Esophagus muscularis mucosa (tissue), 4 donors: ENCODE data around the gene MIS18A. TPM values are rescaled to one million over a fixed set of nuclear protein-coding genes. Genes with fewer than 3 reads are reported as not detected.

Experiments
- DNase-seq: peaks from one replicate; pipeline ENCODE4 v3.0.0-alpha.2; 2017; ENCODE audit errors: extremely low spot score
- H3K27ac ChIP-seq, 4 donors: fragments of 200-600 bp; sonication (generic); replicated peaks in 1 of 4; 1 replicate in 3 of 4; 2 replicates in 1 of 4; pipeline ENCODE4 v1.5.1; 2016 to 2019; ENCODE audit warnings: mild to moderate bottlenecking in 1 of 4
- H3K27me3 ChIP-seq, 4 donors: fragments of 200-600 bp; sonication (generic); one replicate each; pipeline versions ENCODE4 v1.5.1 to v1.6.0; 2016 to 2019
- H3K36me3 ChIP-seq, 4 donors: fragments of 200-600 bp; sonication (generic); one replicate each; pipeline ENCODE4 v1.5.1; 2016 to 2019
- H3K4me1 ChIP-seq, 4 donors: fragments of 200-600 bp; sonication (generic); one replicate each; pipeline ENCODE4 v1.5.1; 2016 to 2019
- H3K4me3 ChIP-seq, 4 donors: fragments of 200-600 bp; sonication (generic); 1 replicate in 2 of 4; 2 replicates in 2 of 4; pipeline ENCODE4 v1.5.1; 2016 to 2019; ENCODE audit warnings: mild to moderate bottlenecking in 4 of 4, moderate library complexity in 1 of 4
- H3K9me3 ChIP-seq, 4 donors: fragments of 200-600 bp; sonication (generic); 1 replicate in 3 of 4; 2 replicates in 1 of 4; pipeline ENCODE4 v1.5.1; 2016 to 2019
- EP300 ChIP-seq: sonication (generic); formaldehyde crosslinking; IDR thresholded peaks from one replicate; pipeline ENCODE4 v1.6.1; 2017; ENCODE audit warnings: antibody characterized with exemption
- POLR2A ChIP-seq: fragments of 450-650 bp; IDR thresholded peaks from one replicate; pipeline ENCODE4 v1.6.1; 2017; ENCODE audit warnings: antibody characterized with exemption, moderate library complexity, mild to moderate bottlenecking, low read depth
- POLR2AphosphoS5 ChIP-seq, 2 donors: sonication (generic); formaldehyde crosslinking; IDR thresholded peaks; one replicate each; pipeline ENCODE4 v1.6.1; 2017; ENCODE audit warnings: antibody characterized with exemption in 2 of 2
- WGBS: methylation state at CpG from one replicate; pipeline ENCODE4 v1.1.5; 2018; 5-methylcytosine and 5-hydroxymethylcytosine counted together
- intact Hi-C: fragments of 100-400 bp; cut with DNase I; formaldehyde crosslinking; loops from one replicate; pipeline ENCODE4 v1.15.1; 2023
- total RNA-seq, 4 donors: library from RNA; depleted of rRNA; stranded (reverse); fragments of >200 nt; gene quantifications; one replicate each; pipeline versions ENCODE4 v1.1.0 to v1.2.1, GENCODE V29; 2016
- TF ChIP-seq, protein P1 (sequence below), 3 experiments: fragments of 200-600 bp in 2 of 3; fragments of 450-650 bp in 1 of 3; sonication (generic) in 2 of 3; IDR thresholded peaks; one replicate each; pipeline ENCODE4 v1.5.1; 2017 to 2019; ENCODE audit warnings: antibody characterized with exemption in 3 of 3, mild to moderate bottlenecking in 2 of 3, moderate library complexity in 1 of 3

The MIS18A gene
- total RNA-seq, 4 donors from 2014 or later: 3.0 to 4.6 (median 3.2) TPM

- no peaks in the 10 kb centered on the region for H3K27me3 ChIP-seq
- no peak for TF ChIP-seq POLR2A
- TF ChIP-seq EP300: no peak
- TF ChIP-seq, protein P1, sequence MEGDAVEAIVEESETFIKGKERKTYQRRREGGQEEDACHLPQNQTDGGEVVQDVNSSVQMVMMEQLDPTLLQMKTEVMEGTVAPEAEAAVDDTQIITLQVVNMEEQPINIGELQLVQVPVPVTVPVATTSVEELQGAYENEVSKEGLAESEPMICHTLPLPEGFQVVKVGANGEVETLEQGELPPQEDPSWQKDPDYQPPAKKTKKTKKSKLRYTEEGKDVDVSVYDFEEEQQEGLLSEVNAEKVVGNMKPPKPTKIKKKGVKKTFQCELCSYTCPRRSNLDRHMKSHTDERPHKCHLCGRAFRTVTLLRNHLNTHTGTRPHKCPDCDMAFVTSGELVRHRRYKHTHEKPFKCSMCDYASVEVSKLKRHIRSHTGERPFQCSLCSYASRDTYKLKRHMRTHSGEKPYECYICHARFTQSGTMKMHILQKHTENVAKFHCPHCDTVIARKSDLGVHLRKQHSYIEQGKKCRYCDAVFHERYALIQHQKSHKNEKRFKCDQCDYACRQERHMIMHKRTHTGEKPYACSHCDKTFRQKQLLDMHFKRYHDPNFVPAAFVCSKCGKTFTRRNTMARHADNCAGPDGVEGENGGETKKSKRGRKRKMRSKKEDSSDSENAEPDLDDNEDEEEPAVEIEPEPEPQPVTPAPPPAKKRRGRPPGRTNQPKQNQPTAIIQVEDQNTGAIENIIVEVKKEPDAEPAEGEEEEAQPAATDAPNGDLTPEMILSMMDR (IDR thresholded peaks at IDR 0.05): no peak
- WGBS: 93% methylated on average over 3 of the region's 22 CpGs
- peaks cover 63 to 100% (median 89%) of the 10 kb centered on the region in 4 donors for H3K36me3 ChIP-seq
- intact Hi-C loops: no loop called here
- peaks cover 0 to 7% (median 3%) of the 10 kb centered on the region in 4 donors for H3K4me1 ChIP-seq
- no peak overlapping the region for H3K4me3 ChIP-seq
- DNase-seq: no peak
- no peak overlapping the region for H3K27ac ChIP-seq
- no peaks in the 10 kb centered on the region for H3K9me3 ChIP-seq
Observed at GRCh38 chr21:32316361-32317215, 37.7 kb upstream of the MIS18A start.

DNA sequence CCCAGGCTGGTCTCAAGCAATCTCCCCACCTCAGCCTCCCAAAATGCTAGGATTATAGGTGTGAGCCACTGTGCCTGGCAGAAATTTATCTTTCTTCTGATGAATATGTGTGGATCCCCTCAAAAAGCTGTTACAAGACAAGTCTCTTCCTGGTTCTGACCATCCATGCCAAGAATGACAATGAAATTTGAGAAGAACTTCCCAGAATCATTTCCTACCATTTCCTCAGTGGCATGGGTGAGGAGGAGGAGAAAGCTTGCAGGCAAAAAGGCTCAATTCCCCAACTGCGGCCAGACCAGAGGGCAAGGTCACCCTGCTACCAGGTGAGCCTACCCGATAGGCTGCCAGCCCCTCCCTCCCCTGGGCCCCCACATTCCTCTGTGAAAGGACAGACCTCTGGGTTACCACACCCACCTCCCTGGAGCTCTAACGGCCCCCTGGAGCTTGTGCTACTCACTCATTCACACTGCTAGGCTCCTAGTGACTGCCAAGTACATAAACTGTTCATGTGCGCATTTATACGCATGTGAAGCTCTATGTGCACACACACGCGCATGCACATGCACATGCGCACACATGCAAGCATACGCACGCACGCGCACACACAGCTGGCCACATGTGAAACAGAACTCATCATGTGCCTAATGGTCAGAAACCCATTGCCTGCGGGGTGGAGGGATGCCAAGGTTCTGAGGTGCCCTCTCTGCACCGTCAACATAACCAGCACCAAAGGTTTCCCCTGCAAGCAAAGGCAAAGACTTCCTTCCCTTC lies 36.8 kb upstream of the MIS18A start:
- TF ChIP-seq EP300 (no peak), POLR2A (no peak), POLR2AphosphoS5 (IDR thresholded peaks at IDR 0.05) (no peak)
- TF ChIP-seq, protein P1 (IDR thresholded peaks at IDR 0.05): no peak
- 91% methylated on average over 14 of the region's 14 CpGs for WGBS
- DNase-seq: no peak
- Histone ChIP-seq H3K4me3 (no peak overlapping the region), H3K36me3 (peaks cover 55 to 100% (median 84%) of the 10 kb centered on the region in 4 donors), H3K27ac (no peak overlapping the region), H3K9me3 (no peaks in the 10 kb centered on the region), H3K27me3 (no peaks in the 10 kb centered on the region), H3K4me1 (peaks cover 0 to 7% (median 3%) of the 10 kb centered on the region in 4 donors)
- intact Hi-C loops: no loop called here

- H3K27me3 ChIP-seq: no peaks in the 10 kb centered on the region
- H3K9me3 ChIP-seq: no peaks in the 10 kb centered on the region
- H3K27ac ChIP-seq: no peak overlapping the region
- intact Hi-C loops: no loop called here
- TF ChIP-seq POLR2AphosphoS5 (IDR thresholded peaks at IDR 0.05): no peak
- no peak for DNase-seq
- WGBS: 97% methylated on average over 10 of the region's 16 CpGs
- H3K36me3 ChIP-seq: peaks cover 47 to 92% (median 78%) of the 10 kb centered on the region in 4 donors
- H3K4me3 ChIP-seq: no peak overlapping the region
- H3K4me1 ChIP-seq: peaks cover 0 to 7% (median 3%) of the 10 kb centered on the region in 4 donors
Observed at GRCh38 chr21:32314806-32315205, 36.0 kb upstream of the MIS18A start.

GRCh38 chr21:32312976-32313375 lies 34.1 kb upstream of the MIS18A start:
- TF ChIP-seq POLR2AphosphoS5 (IDR thresholded peaks at IDR 0.05): no peak
- no peak for TF ChIP-seq EP300
- TF ChIP-seq POLR2A: no peak
- TF ChIP-seq, protein P1 (IDR thresholded peaks at IDR 0.05): no peak
- H3K4me3 ChIP-seq: no peak overlapping the region
- no peak for DNase-seq
- no peaks in the 10 kb centered on the region for H3K27me3 ChIP-seq
- peaks cover 0 to 7% (median 3%) of the 10 kb centered on the region in 4 donors for H3K4me1 ChIP-seq
- no peaks in the 10 kb centered on the region for H3K9me3 ChIP-seq
- WGBS: 89% methylated on average over 6 of the region's 6 CpGs
- H3K27ac ChIP-seq: no peak overlapping the region
- intact Hi-C loops: no loop called here
- H3K36me3 ChIP-seq: peaks cover 31 to 87% (median 65%) of the 10 kb centered on the region in 4 donors

GRCh38 chr21:32312326-32312725 lies 33.5 kb upstream of the MIS18A start:
- no peak for TF ChIP-seq EP300
- no peak for TF ChIP-seq POLR2AphosphoS5 (IDR thresholded peaks at IDR 0.05)
- TF ChIP-seq, protein P1 (IDR thresholded peaks at IDR 0.05): no peak
- TF ChIP-seq POLR2A: no peak

More at GRCh38 chr21:32312326-32312725, 33.5 kb upstream of the MIS18A start:
- Histone ChIP-seq H3K9me3 (no peaks in the 10 kb centered on the region), H3K27me3 (no peaks in the 10 kb centered on the region), H3K4me3 (no peak overlapping the region), H3K36me3 (peaks cover 24 to 81% (median 58%) of the 10 kb centered on the region in 4 donors), H3K4me1 (peaks cover 0 to 7% (median 3%) of the 10 kb centered on the region in 4 donors), H3K27ac (no peak overlapping the region)
- intact Hi-C loops: no loop called here
- WGBS: 92% methylated on average over 4 of the region's 5 CpGs
- DNase-seq: no peak
